ENCODE measurements around the gene GPC5.

- TF ChIP-seq TCF12 (IDR thresholded peaks at IDR 0.05; ENCODE audit: low read depth) (no peak), YY1 (IDR thresholded peaks at IDR 0.05; ENCODE audit: low read depth) (no peak), EP300 (IDR thresholded peaks at IDR 0.05; ENCODE audit: borderline replicate concordance) (no peak), NFIC (IDR thresholded peaks at IDR 0.05) (no peak)
These were observed 1062.1 kb downstream of the GPC5 start for GRCh38 chr13:92460479-92460878.
